ENCODE results near the gene DDX6.
"Not testable (repeated sequence)": the region's sequence is repeated elsewhere in the genome, so short reads cannot be mapped to it uniquely, and the experiment has no call there.

GRCh38 chr11:118728112-118728511, 62.9 kb downstream of the DDX6 start:
- TF ChIP-seq CTCF (conservative IDR thresholded peaks at IDR 0.05; ENCODE audit: low read length) = peak; percentile 24; the same call in 1 of the 2 replicates
- not testable (repeated sequence) for TF ChIP-seq EZH2phosphoT487 (IDR thresholded peaks at IDR 0.05; ENCODE audit: borderline replicate concordance, low read depth, low read length)

All from OCI-LY7 (cell line).